GM23248 (cell line): Measurements from ENCODE around the gene PTPRS. TPM values are rescaled to one million over a fixed set of nuclear protein-coding genes. Genes with fewer than 3 reads are reported as not detected.

Experiments used
- DNase-seq: peaks from one replicate; pipeline ENCODE4 v3.0.0-alpha.2; 2015
- H2AFZ ChIP-seq: fragments of 200-600 bp; sonication (generic); 2 replicates; pipeline ENCODE4 v1.6.1; 2016; ENCODE audit warnings: antibody characterized with exemption
- H3F3A ChIP-seq: fragments of 200-600 bp; sonication (generic); 2 replicates; pipeline ENCODE4 v1.6.1; 2016; ENCODE audit warnings: mild to moderate bottlenecking, antibody characterized with exemption, mixed run types; ENCODE audit not compliant: insufficient read depth
- H3K27ac ChIP-seq: fragments of 200-600 bp; sonication (generic); 2 replicates; pipeline ENCODE4 v1.5.1; 2016; ENCODE audit warnings: mild to moderate bottlenecking
- H3K27me3 ChIP-seq: fragments of 200-600 bp; sonication (generic); replicated peaks from 2 replicates; pipeline ENCODE4 v1.6.1; 2016; ENCODE audit warnings: mild to moderate bottlenecking; ENCODE audit not compliant: insufficient read depth
- H3K36me3 ChIP-seq: fragments of 200-600 bp; sonication (generic); 2 replicates; pipeline ENCODE4 v1.6.1; 2016; ENCODE audit warnings: low read depth, mild to moderate bottlenecking
- H3K4me1 ChIP-seq: fragments of 200-600 bp; sonication (generic); 2 replicates; pipeline ENCODE4 v1.6.1; 2016; ENCODE audit warnings: mild to moderate bottlenecking; ENCODE audit not compliant: insufficient read depth
- H3K4me2 ChIP-seq: fragments of 200-600 bp; sonication (generic); one replicate; pipeline ENCODE4 v1.6.1; 2016; ENCODE audit warnings: mild to moderate bottlenecking; ENCODE audit not compliant: unreplicated experiment
- H3K4me3 ChIP-seq: fragments of 200-600 bp; sonication (generic); 2 replicates; pipeline ENCODE4 v1.5.1; 2016; ENCODE audit warnings: mild to moderate bottlenecking
- H3K79me2 ChIP-seq: fragments of 200-600 bp; sonication (generic); 2 replicates; pipeline ENCODE4 v1.6.1; 2016; ENCODE audit warnings: mild to moderate bottlenecking; ENCODE audit not compliant: insufficient read depth
- H3K9ac ChIP-seq: fragments of 200-600 bp; sonication (generic); 2 replicates; pipeline ENCODE4 v1.6.1; 2016; ENCODE audit warnings: mild to moderate bottlenecking
- H3K9me2 ChIP-seq: fragments of 200-600 bp; sonication (generic); 2 replicates; pipeline ENCODE4 v1.6.1; 2016; ENCODE audit warnings: mixed run types, mild to moderate bottlenecking, moderate library complexity; ENCODE audit not compliant: insufficient read depth
- H3K9me3 ChIP-seq: fragments of 200-600 bp; sonication (generic); one replicate; pipeline ENCODE4 v1.6.1; 2017; ENCODE audit warnings: low read depth
- H4K20me1 ChIP-seq: fragments of 200-600 bp; sonication (generic); 2 replicates; pipeline ENCODE4 v1.6.0; 2016; ENCODE audit not compliant: insufficient read depth
- EZH2 ChIP-seq: fragments of 200-600 bp; sonication (generic); IDR thresholded peaks from 2 replicates; pipeline ENCODE4 v1.6.1; 2018; ENCODE audit warnings: antibody characterized with exemption, mild to moderate bottlenecking; ENCODE audit not compliant: insufficient read depth, poor library complexity, severe bottlenecking
- EZH2phosphoT487 ChIP-seq: fragments of 200-600 bp; sonication (generic); IDR thresholded peaks from 2 replicates; pipeline ENCODE4 v1.6.1; 2018; ENCODE audit warnings: antibody characterized with exemption, moderate library complexity, mild to moderate bottlenecking, low read depth; ENCODE audit not compliant: insufficient read depth
- WGBS, 2 experiments: methylation state at CpG; one replicate each; pipeline ENCODE4 v1.1.6; 2015 to 2017; ENCODE audit warnings: low lambda C conversion rate in 2 of 2, low coverage in 1 of 2; ENCODE audit errors: missing lambda C conversion rate in 2 of 2; 5-methylcytosine and 5-hydroxymethylcytosine counted together
- in situ Hi-C: fragments of 300-500 bp; cut with MboI; formaldehyde crosslinking; loops from 2 replicates; pipeline ENCODE4 v1.15.0; 2020
- polyA plus RNA-seq: library from polyadenylated mRNA; unstranded; fragments of >200 nt; fragmentation: Nextera tagmentation; extraction: Ambion mirVana; gene quantifications from 2 replicates; pipeline ENCODE4 v1.2.1, GENCODE V29; 2016
- total RNA-seq: library from RNA; depleted of rRNA; stranded (reverse); fragments of >200 nt; shearing (Covaris generic); gene quantifications from 2 replicates; pipeline ENCODE4 v1.2.3, GENCODE V29; 2014

The PTPRS gene
- total and polyA plus RNA-seq, 2 experiments from 2014 or later: 20.2 to 196 TPM

DNA sequence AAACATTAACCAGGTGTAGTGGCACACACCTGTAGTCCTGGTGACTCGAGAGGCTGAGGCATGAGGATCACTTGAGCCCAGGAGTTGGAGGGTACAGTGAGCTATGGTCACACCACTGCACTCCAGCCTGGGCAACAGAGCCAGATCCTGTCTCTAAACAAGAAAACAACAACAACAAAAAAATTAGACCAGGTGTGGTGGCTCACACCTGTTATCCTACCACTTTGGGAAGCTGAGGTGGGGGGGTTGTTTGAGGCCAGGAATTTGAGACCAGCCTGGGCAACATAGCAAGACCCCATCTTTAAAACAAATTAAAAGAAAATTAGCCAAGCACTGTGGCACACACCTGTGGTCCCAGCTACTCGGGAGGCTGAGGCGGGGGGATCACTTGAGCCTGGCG, 20.8 kb upstream of the PTPRS start:
- no peaks in the 10 kb centered on the region for H3K36me3 ChIP-seq
- H3K27me3 ChIP-seq: peaks cover 20% of the 10 kb centered on the region
- H3K9me2 ChIP-seq: no peaks in the 10 kb centered on the region
- H4K20me1 ChIP-seq: no peaks in the 10 kb centered on the region
- WGBS, 2 experiments: 51 to 66% methylated on average over 4 of the region's 4 CpGs
- H3K79me2 ChIP-seq: no peaks in the 10 kb centered on the region
- no peaks in the 10 kb centered on the region for H3F3A ChIP-seq
- no peak for DNase-seq
- no peak overlapping the region for H3K9ac ChIP-seq
- H3K27ac ChIP-seq: no peak overlapping the region
- no peak for TF ChIP-seq EZH2
- no peak for TF ChIP-seq EZH2phosphoT487
- no peaks in the 10 kb centered on the region for H3K9me3 ChIP-seq
- no peak overlapping the region for H3K4me2 ChIP-seq
- no peaks in the 10 kb centered on the region for H3K4me1 ChIP-seq
- H2AFZ ChIP-seq: no peak overlapping the region
- no peak overlapping the region for H3K4me3 ChIP-seq
- in situ Hi-C loops: no loop called here

GRCh38 chr19:5360003-5360780, 19.6 kb upstream of the PTPRS start:
- in situ Hi-C loops: no loop called here
- WGBS, 2 experiments: 42 to 49% methylated on average over 9 of the region's 9 CpGs

GRCh38 chr19:5358173-5358800, 17.7 kb upstream of the PTPRS start:
- H3K36me3 ChIP-seq: no peaks in the 10 kb centered on the region
- no peaks in the 10 kb centered on the region for H3K9me3 ChIP-seq
- no peak overlapping the region for H3K9ac ChIP-seq
- H2AFZ ChIP-seq: no peak overlapping the region
- no peaks in the 10 kb centered on the region for H3K9me2 ChIP-seq
- no peaks in the 10 kb centered on the region for H3K79me2 ChIP-seq
- H3F3A ChIP-seq: no peaks in the 10 kb centered on the region
- no peaks in the 10 kb centered on the region for H3K4me1 ChIP-seq
- no peak overlapping the region for H3K4me3 ChIP-seq
- WGBS, 2 experiments: 44 to 50% methylated on average over 9 of the region's 9 CpGs
- no peaks in the 10 kb centered on the region for H4K20me1 ChIP-seq
- DNase-seq: peak; percentile 25
- TF ChIP-seq EZH2phosphoT487 (no peak), EZH2 (no peak)
- in situ Hi-C loops: no loop called here
- H3K27me3 ChIP-seq: peaks cover 22% of the 10 kb centered on the region; the same call in 1 of the 2 replicates
- no peak overlapping the region for H3K4me2 ChIP-seq
- H3K27ac ChIP-seq: no peak overlapping the region

More at GRCh38 chr19:5360003-5360780, 19.6 kb upstream of the PTPRS start:
- no peaks in the 10 kb centered on the region for H3K9me2 ChIP-seq
- no peak for TF ChIP-seq EZH2
- no peak for TF ChIP-seq EZH2phosphoT487
- H3K79me2 ChIP-seq: no peaks in the 10 kb centered on the region
- H3K4me1 ChIP-seq: no peaks in the 10 kb centered on the region
- peaks cover 28% of the 10 kb centered on the region for H3K27me3 ChIP-seq
- no peaks in the 10 kb centered on the region for H3K36me3 ChIP-seq
- no peaks in the 10 kb centered on the region for H3K9me3 ChIP-seq
- H2AFZ ChIP-seq: no peak overlapping the region
- H3K9ac ChIP-seq: no peak overlapping the region
- H3K27ac ChIP-seq: no peak overlapping the region
- H4K20me1 ChIP-seq: no peaks in the 10 kb centered on the region
- no peaks in the 10 kb centered on the region for H3F3A ChIP-seq
- DNase-seq: peak; percentile 52
- no peak overlapping the region for H3K4me2 ChIP-seq
- no peak overlapping the region for H3K4me3 ChIP-seq

DNA sequence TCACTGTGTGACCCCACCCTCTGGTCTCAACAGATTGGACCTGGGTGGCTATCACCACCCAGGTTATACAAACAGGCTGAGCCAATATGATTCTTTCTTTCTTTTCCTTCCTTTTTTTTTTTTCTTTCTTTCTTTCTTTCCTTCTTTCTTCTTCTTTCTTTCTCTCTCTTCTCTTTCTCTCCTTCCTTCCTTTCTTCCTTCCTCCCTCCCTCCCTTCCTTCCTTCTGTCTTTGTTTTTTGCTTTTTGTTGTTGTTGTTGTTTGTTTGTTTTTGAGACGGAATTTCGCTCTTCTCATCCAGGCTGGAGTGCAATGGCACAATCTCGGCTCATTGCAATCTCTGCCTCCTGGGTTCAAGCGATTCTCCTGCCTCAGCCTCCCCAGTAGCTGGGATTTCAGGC, 17.0 kb upstream of the PTPRS start:
- Histone ChIP-seq H3K79me2 (no peaks in the 10 kb centered on the region), H3K4me1 (no peaks in the 10 kb centered on the region), H2AFZ (no peak overlapping the region), H3K36me3 (no peaks in the 10 kb centered on the region), H3F3A (no peaks in the 10 kb centered on the region), H3K9ac (no peak overlapping the region), H3K27me3 (peaks cover 22% of the 10 kb centered on the region; the same call in 1 of the 2 replicates), H3K4me3 (no peak overlapping the region), H3K9me3 (no peaks in the 10 kb centered on the region), H4K20me1 (no peaks in the 10 kb centered on the region), H3K9me2 (no peaks in the 10 kb centered on the region), H3K27ac (no peak overlapping the region), H3K4me2 (no peak overlapping the region)
- in situ Hi-C loops: no loop called here
- no peak for DNase-seq
- 64 to 65% methylated on average over 4 of the region's 4 CpGs for WGBS, 2 experiments
- TF ChIP-seq EZH2phosphoT487 (no peak), EZH2 (no peak)
